Smooth muscle cell (in vitro differentiated cells): ENCODE data around the gene HMGXB3. TPM values are rescaled to one million over a fixed set of nuclear protein-coding genes. Genes with fewer than 3 reads are reported as not detected.

Source experiments
- DNase-seq: peaks from one replicate; lab custom pipeline; 2025; ENCODE audit not compliant: unreplicated experiment; lab: John Stamatoyannopoulos, UW
- H2AFZ ChIP-seq: fragments of 200-600 bp; sonication (generic); 2 replicates; pipeline ENCODE4 v1.6.0; 2016; ENCODE audit warnings: antibody characterized with exemption, low read depth, mild to moderate bottlenecking
- H3F3A ChIP-seq: fragments of 200-600 bp; sonication (generic); 2 replicates; pipeline ENCODE4 v1.6.0; 2017; ENCODE audit warnings: antibody characterized with exemption, low read depth
- H3K27ac ChIP-seq: fragments of 200-600 bp; sonication (generic); 2 replicates; pipeline ENCODE4 v1.5.1; 2016; ENCODE audit warnings: low read depth, mild to moderate bottlenecking
- H3K27me3 ChIP-seq: fragments of 200-600 bp; sonication (generic); 2 replicates; pipeline ENCODE4 v1.6.1; 2016; ENCODE audit warnings: low read depth, mild to moderate bottlenecking
- H3K36me3 ChIP-seq: fragments of 200-600 bp; sonication (generic); 2 replicates; pipeline ENCODE4 v1.5.1; 2016; ENCODE audit warnings: low read depth
- H3K4me1 ChIP-seq: fragments of 200-600 bp; sonication (generic); 2 replicates; pipeline ENCODE4 v1.5.1; 2016; ENCODE audit warnings: low read depth
- H3K4me2 ChIP-seq: fragments of 200-600 bp; sonication (generic); 2 replicates; pipeline ENCODE4 v1.6.0; 2016; ENCODE audit warnings: mild to moderate bottlenecking
- H3K4me3 ChIP-seq: fragments of 200-600 bp; sonication (generic); 2 replicates; pipeline ENCODE4 v1.5.1; 2016; ENCODE audit warnings: mild to moderate bottlenecking
- H3K79me2 ChIP-seq: fragments of 200-600 bp; sonication (generic); 2 replicates; pipeline ENCODE4 v1.6.0; 2016; ENCODE audit warnings: low read depth, mild to moderate bottlenecking
- H3K9ac ChIP-seq: fragments of 200-600 bp; sonication (generic); 2 replicates; pipeline ENCODE4 v1.6.0; 2016; ENCODE audit warnings: low read depth
- H3K9me3 ChIP-seq: fragments of 200-600 bp; sonication (generic); replicated peaks from 2 replicates; pipeline ENCODE4 v1.5.1; 2016; ENCODE audit warnings: low read depth
- H4K20me1 ChIP-seq: fragments of 200-600 bp; sonication (generic); 2 replicates; pipeline ENCODE4 v1.6.0; 2016; ENCODE audit warnings: low read depth
- WGBS: methylation state at CpG from one replicate; pipeline ENCODE4 v1.1.7; 2016; ENCODE audit warnings: low lambda C conversion rate; 5-methylcytosine and 5-hydroxymethylcytosine counted together
- polyA plus RNA-seq: library from polyadenylated mRNA; unstranded; fragments of >200 nt; fragmentation: Nextera tagmentation; extraction: Ambion mirVana; gene quantifications from 2 replicates; pipeline ENCODE4 v1.2.1, GENCODE V29; 2016
- total RNA-seq: library from RNA; depleted of rRNA; stranded (reverse); fragments of >200 nt; gene quantifications from 2 replicates; pipeline ENCODE4 v1.2.3, GENCODE V29; 2014
- TF ChIP-seq, protein P1 (sequence below): fragments of 200-600 bp; sonication (generic); IDR thresholded peaks from 2 replicates; pipeline ENCODE4 v1.5.1; 2017; ENCODE audit warnings: borderline replicate concordance, mild to moderate bottlenecking, antibody characterized with exemption; ENCODE audit not compliant: insufficient read depth, poor library complexity, severe bottlenecking

HMGXB3 gene
- total and polyA plus RNA-seq, 2 experiments from 2014 or later: 31.4 to 41.8 TPM

GRCh38 chr5:150042459-150042858 lies 41.9 kb downstream of the HMGXB3 start:
- H3F3A ChIP-seq: peaks cover 18% of the 10 kb centered on the region
- no peak overlapping the region for H3K4me3 ChIP-seq
- TF ChIP-seq, protein P1, sequence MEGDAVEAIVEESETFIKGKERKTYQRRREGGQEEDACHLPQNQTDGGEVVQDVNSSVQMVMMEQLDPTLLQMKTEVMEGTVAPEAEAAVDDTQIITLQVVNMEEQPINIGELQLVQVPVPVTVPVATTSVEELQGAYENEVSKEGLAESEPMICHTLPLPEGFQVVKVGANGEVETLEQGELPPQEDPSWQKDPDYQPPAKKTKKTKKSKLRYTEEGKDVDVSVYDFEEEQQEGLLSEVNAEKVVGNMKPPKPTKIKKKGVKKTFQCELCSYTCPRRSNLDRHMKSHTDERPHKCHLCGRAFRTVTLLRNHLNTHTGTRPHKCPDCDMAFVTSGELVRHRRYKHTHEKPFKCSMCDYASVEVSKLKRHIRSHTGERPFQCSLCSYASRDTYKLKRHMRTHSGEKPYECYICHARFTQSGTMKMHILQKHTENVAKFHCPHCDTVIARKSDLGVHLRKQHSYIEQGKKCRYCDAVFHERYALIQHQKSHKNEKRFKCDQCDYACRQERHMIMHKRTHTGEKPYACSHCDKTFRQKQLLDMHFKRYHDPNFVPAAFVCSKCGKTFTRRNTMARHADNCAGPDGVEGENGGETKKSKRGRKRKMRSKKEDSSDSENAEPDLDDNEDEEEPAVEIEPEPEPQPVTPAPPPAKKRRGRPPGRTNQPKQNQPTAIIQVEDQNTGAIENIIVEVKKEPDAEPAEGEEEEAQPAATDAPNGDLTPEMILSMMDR: no peak
- H3K27me3 ChIP-seq: no peaks in the 10 kb centered on the region
- H3K9me3 ChIP-seq: no peaks in the 10 kb centered on the region
- DNase-seq: no peak
- 95% methylated on average over 3 of the region's 3 CpGs for WGBS
- H3K9ac ChIP-seq: no peak overlapping the region
- no peak overlapping the region for H3K27ac ChIP-seq
- H3K4me1 ChIP-seq: peaks cover 8% of the 10 kb centered on the region
- H3K79me2 ChIP-seq: peaks cover 5% of the 10 kb centered on the region
- H3K4me2 ChIP-seq: no peak overlapping the region
- H4K20me1 ChIP-seq: no peaks in the 10 kb centered on the region
- no peak overlapping the region for H2AFZ ChIP-seq
- peaks cover 19% of the 10 kb centered on the region for H3K36me3 ChIP-seq

- Histone ChIP-seq H3K36me3 (peaks cover 20% of the 10 kb centered on the region), H3K9ac (no peak overlapping the region), H3K9me3 (no peaks in the 10 kb centered on the region), H3F3A (peaks cover 14% of the 10 kb centered on the region), H2AFZ (no peak overlapping the region), H3K4me1 (peaks cover 8% of the 10 kb centered on the region), H3K27me3 (no peaks in the 10 kb centered on the region), H3K27ac (peak overlapping the region; percentile 70), H3K79me2 (peaks cover 5% of the 10 kb centered on the region), H4K20me1 (no peaks in the 10 kb centered on the region), H3K4me3 (no peak overlapping the region), H3K4me2 (peak overlapping the region; percentile 51)
- no peak for DNase-seq
- TF ChIP-seq, protein P1: no peak
- 47% methylated on average over 4 of the region's 4 CpGs for WGBS
These were observed 43.3 kb downstream of the HMGXB3 start for GRCh38 chr5:150043657-150044328.

DNA sequence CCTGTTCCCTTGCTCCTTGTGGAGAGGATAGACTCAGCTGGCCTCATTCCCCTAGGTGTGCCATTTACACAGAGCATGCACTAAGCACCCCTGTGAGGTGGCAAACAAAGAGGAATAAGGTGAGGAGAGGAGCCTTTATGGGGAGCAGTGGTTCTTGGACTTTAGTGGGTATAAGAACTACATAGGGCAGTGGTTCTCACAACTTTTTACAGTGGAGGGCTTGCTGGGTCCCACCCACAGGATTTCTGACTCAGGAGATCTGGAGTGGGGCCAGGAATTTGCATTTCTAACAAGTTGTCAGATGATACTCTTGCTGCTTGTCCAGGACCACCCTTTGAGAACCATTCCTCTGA lies 43.8 kb downstream of the HMGXB3 start:
- peaks cover 14% of the 10 kb centered on the region for H3F3A ChIP-seq
- no peak for DNase-seq
- H3K4me3 ChIP-seq: no peak overlapping the region
- peaks cover 5% of the 10 kb centered on the region for H3K79me2 ChIP-seq
- no peaks in the 10 kb centered on the region for H4K20me1 ChIP-seq
- no peaks in the 10 kb centered on the region for H3K27me3 ChIP-seq
- H3K9me3 ChIP-seq: no peaks in the 10 kb centered on the region
- TF ChIP-seq, protein P1: no peak
- peak overlapping the region; percentile 51 for H3K4me2 ChIP-seq
- H2AFZ ChIP-seq: no peak overlapping the region
- H3K9ac ChIP-seq: no peak overlapping the region
- peaks cover 8% of the 10 kb centered on the region for H3K4me1 ChIP-seq
- peaks cover 20% of the 10 kb centered on the region for H3K36me3 ChIP-seq
- H3K27ac ChIP-seq: peak overlapping the region; percentile 70

GRCh38 chr5:150044712-150045111 lies 44.2 kb downstream of the HMGXB3 start:
- peak overlapping the region; percentile 70 for H3K27ac ChIP-seq
- peaks cover 20% of the 10 kb centered on the region for H3K36me3 ChIP-seq
- H3K27me3 ChIP-seq: no peaks in the 10 kb centered on the region
- peaks cover 14% of the 10 kb centered on the region for H3F3A ChIP-seq
- no peaks in the 10 kb centered on the region for H4K20me1 ChIP-seq
- H3K4me1 ChIP-seq: peaks cover 8% of the 10 kb centered on the region
- no peaks in the 10 kb centered on the region for H3K9me3 ChIP-seq
- TF ChIP-seq, protein P1: no peak
- no peak overlapping the region for H3K9ac ChIP-seq
- H3K4me3 ChIP-seq: no peak overlapping the region
- 44% methylated on average over 7 of the region's 7 CpGs for WGBS
- peaks cover 5% of the 10 kb centered on the region for H3K79me2 ChIP-seq
- DNase-seq: no peak
- H3K4me2 ChIP-seq: peak overlapping the region; percentile 51
- H2AFZ ChIP-seq: no peak overlapping the region
